Esophagus muscularis mucosa (tissue), 4 donors: ENCODE measurements around the gene LMBRD2.
"Not testable (repeated sequence)": the region's sequence is repeated elsewhere in the genome, so short reads cannot be mapped to it uniquely, and the experiment has no call there.

ENCODE experiments used
- EP300 ChIP-seq: sonication (generic); formaldehyde crosslinking; IDR thresholded peaks from one replicate; pipeline ENCODE4 v1.6.1; 2017; ENCODE audit warnings: antibody characterized with exemption
- POLR2A ChIP-seq: fragments of 450-650 bp; IDR thresholded peaks from one replicate; pipeline ENCODE4 v1.6.1; 2017; ENCODE audit warnings: antibody characterized with exemption, moderate library complexity, mild to moderate bottlenecking, low read depth
- POLR2AphosphoS5 ChIP-seq, 2 donors: sonication (generic); formaldehyde crosslinking; IDR thresholded peaks; one replicate each; pipeline ENCODE4 v1.6.1; 2017; ENCODE audit warnings: antibody characterized with exemption in 2 of 2
- TF ChIP-seq, protein P1 (sequence below), 3 experiments: fragments of 200-600 bp in 2 of 3; fragments of 450-650 bp in 1 of 3; sonication (generic) in 2 of 3; IDR thresholded peaks; one replicate each; pipeline ENCODE4 v1.5.1; 2017 to 2019; ENCODE audit warnings: antibody characterized with exemption in 3 of 3, mild to moderate bottlenecking in 2 of 3, moderate library complexity in 1 of 3

DNA sequence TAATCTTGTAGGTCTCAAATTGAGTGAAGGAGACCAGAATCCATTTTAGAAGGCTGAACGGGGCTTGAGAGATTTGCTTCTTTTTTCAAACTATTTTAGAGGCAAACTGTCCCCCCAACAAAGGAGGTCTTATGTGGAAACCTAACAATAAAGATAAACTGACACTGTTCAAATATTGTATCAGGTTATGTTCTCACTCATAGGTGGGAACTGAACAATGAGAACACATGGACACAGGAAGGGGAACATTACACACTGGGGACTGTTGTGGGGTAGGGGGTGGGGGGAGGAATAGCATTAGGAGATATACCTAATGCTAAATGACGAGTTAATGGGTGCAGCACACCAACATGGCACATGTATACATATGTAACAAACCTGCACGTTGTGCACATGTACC is 47.1 kb upstream of the LMBRD2 start:
- TF ChIP-seq, protein P1, sequence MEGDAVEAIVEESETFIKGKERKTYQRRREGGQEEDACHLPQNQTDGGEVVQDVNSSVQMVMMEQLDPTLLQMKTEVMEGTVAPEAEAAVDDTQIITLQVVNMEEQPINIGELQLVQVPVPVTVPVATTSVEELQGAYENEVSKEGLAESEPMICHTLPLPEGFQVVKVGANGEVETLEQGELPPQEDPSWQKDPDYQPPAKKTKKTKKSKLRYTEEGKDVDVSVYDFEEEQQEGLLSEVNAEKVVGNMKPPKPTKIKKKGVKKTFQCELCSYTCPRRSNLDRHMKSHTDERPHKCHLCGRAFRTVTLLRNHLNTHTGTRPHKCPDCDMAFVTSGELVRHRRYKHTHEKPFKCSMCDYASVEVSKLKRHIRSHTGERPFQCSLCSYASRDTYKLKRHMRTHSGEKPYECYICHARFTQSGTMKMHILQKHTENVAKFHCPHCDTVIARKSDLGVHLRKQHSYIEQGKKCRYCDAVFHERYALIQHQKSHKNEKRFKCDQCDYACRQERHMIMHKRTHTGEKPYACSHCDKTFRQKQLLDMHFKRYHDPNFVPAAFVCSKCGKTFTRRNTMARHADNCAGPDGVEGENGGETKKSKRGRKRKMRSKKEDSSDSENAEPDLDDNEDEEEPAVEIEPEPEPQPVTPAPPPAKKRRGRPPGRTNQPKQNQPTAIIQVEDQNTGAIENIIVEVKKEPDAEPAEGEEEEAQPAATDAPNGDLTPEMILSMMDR (IDR thresholded peaks at IDR 0.05) = not testable (repeated sequence)
- not testable (repeated sequence) for TF ChIP-seq POLR2A; POLR2AphosphoS5 (IDR thresholded peaks at IDR 0.05); EP300
